ENCODE data around the gene PRDM7. TPM values are rescaled to one million over a fixed set of nuclear protein-coding genes. Genes with fewer than 3 reads are reported as not detected.

Gene PRDM7
- total RNA-seq, 2 donors from 2014 or later: not detected

Other genes with a start within 250 kb of the PRDM7 start
- 10 to 100 TPM; 70.2 to 97.7 TPM for gene SPIRE2, start 248.9 kb downstream of the PRDM7 start, total RNA-seq
- gene TCF25, start 203.7 kb downstream of the PRDM7 start, total RNA-seq: 100 to 1,000 TPM; 152 to 210 TPM
- 1 to 10 TPM; 2.1 to 4.3 TPM for gene MC1R, start 158.5 kb downstream of the PRDM7 start, total RNA-seq
- gene TUBB3, start 154.0 kb downstream of the PRDM7 start, total RNA-seq: 1 to 10 TPM; 3.3 to 4.2 TPM
- gene DEF8, start 128.6 kb downstream of the PRDM7 start, total RNA-seq: 10 to 100 TPM; 25.4 to 34.0 TPM
- gene DBNDD1, start 57.9 kb downstream of the PRDM7 start, total RNA-seq: 1 to 10 TPM; 3.8 to 4.9 TPM